Gastrocnemius medialis (tissue), 4 donors: ENCODE results near the gene CARM1. TPM values are rescaled to one million over a fixed set of nuclear protein-coding genes. Genes with fewer than 3 reads are reported as not detected.

Experiments
- ATAC-seq, 2 donors: fragments of 150-250 bp; one replicate each; pipeline ENCODE4 v1.9.1; 2016
- DNase-seq, 2 donors: peaks; one replicate each; pipeline ENCODE4 v3.0.0-alpha.2; 2019
- H3K27ac ChIP-seq, 4 donors: fragments of 200-600 bp; sonication (generic); 1 replicate in 1 of 4; 2 replicates in 3 of 4; pipeline ENCODE4 v1.5.1; 2016 to 2018; ENCODE audit warnings: mild to moderate bottlenecking in 2 of 4, moderate library complexity in 1 of 4
- H3K27me3 ChIP-seq, 3 donors: fragments of 200-600 bp; sonication (generic) in 2 of 3; 1 replicate in 1 of 3; 2 replicates in 2 of 3; pipeline versions ENCODE4 v1.5.1 to v1.6.0; 2016 to 2019; ENCODE audit warnings: mild to moderate bottlenecking in 1 of 3, moderate library complexity in 1 of 3
- H3K36me3 ChIP-seq, 2 donors: fragments of 200-600 bp; sonication (generic) in 1 of 2; one replicate each; pipeline ENCODE4 v1.5.1; 2017 to 2018
- H3K4me1 ChIP-seq, 2 donors: fragments of 200-600 bp; sonication (generic) in 1 of 2; one replicate each; pipeline ENCODE4 v1.5.1; 2016 to 2017; ENCODE audit warnings: mild to moderate bottlenecking in 2 of 2
- H3K4me3 ChIP-seq, 4 donors: fragments of 200-600 bp; sonication (generic) in 3 of 4; 1 replicate in 1 of 4; 2 replicates in 3 of 4; pipeline ENCODE4 v1.5.1; 2016 to 2019; ENCODE audit warnings: mild to moderate bottlenecking in 2 of 4
- H3K9me3 ChIP-seq, 3 donors: fragments of 200-600 bp; sonication (generic) in 2 of 3; 1 replicate in 1 of 3; 2 replicates in 2 of 3; pipeline ENCODE4 v1.5.1; 2016 to 2019
- POLR2A ChIP-seq, 2 donors: fragments of 450-650 bp; IDR thresholded peaks; one replicate each; pipeline ENCODE4 v1.6.1; 2017; ENCODE audit warnings: antibody characterized with exemption in 2 of 2, mild to moderate bottlenecking in 2 of 2, moderate library complexity in 2 of 2
- in situ Hi-C, 4 donors: fragments of 200-750 bp; cut with MboI; loops; one replicate each; pipeline versions ENCODE4 v1.15.0 to v1.8.0; 2017; ENCODE audit warnings: low sequenced_read_pairs in 4 of 4
- intact Hi-C: fragments of 100-400 bp; cut with DNase I; formaldehyde crosslinking; loops from one replicate; pipeline ENCODE4 v1.15.1; 2023; ENCODE audit warnings: low total_unique reads
- total RNA-seq, 4 donors: library from RNA; depleted of rRNA; stranded (reverse); fragments of >200 nt; gene quantifications; one replicate each; pipeline versions ENCODE4 v1.1.0 to v1.2.3, GENCODE V29; 2016
- TF ChIP-seq, protein P1 (sequence below), 5 experiments: fragments of 450-650 bp in 3 of 5; fragments of 200-600 bp in 2 of 5; sonication (generic) in 2 of 5; IDR thresholded peaks in 4 of 5; conservative IDR thresholded peaks in 1 of 5; 1 replicate in 4 of 5; 2 replicates in 1 of 5; pipeline ENCODE4 v1.5.1; 2016 to 2019; ENCODE audit warnings: antibody characterized with exemption in 5 of 5, mild to moderate bottlenecking in 3 of 5, moderate library complexity in 3 of 5

CARM1 gene
- total RNA-seq, 4 donors from 2014 or later: 31.2 to 58.5 (median 53.0) TPM

DNA sequence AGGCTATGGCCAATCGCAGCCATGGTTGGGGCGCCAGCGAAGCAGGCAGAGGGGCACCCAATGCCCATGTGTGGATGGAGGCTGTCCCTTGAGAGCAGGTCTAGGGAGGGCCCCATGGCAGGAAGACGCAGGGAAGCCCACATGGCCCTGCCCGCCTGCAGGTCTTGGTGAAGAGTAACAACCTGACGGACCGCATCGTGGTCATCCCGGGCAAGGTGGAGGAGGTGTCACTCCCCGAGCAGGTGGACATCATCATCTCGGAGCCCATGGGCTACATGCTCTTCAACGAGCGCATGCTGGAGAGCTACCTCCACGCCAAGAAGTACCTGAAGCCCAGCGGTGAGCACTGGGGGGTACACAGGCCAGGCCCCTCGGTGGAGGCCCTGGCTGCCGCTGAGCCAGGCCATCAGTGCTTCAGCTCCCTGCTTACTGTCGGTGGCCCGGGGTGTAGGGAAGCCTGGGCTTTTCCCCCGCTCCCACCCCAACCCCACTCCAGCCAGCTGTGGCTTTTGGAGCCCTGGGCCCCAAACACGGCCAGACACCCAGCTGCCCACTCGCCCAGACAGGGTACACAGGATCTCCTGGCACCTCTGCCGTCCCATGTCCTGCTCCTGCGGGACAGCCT lies 42.5 kb downstream of the CARM1 start:
- Histone ChIP-seq H3K4me3 (no peak overlapping the region), H3K36me3 (peaks cover 0 to 42% of the 10 kb centered on the region in 2 donors), H3K27ac (peak overlapping the region in 2 of 4 donors; percentile 53 to 90), H3K4me1 (peaks cover 21 to 22% of the 10 kb centered on the region in 2 donors), H3K9me3 (no peaks in the 10 kb centered on the region), H3K27me3 (no peaks in the 10 kb centered on the region)
- ATAC-seq (no peak), DNase-seq (no peak)
- in situ Hi-C loops: no loop called here
- TF ChIP-seq POLR2A (IDR thresholded peaks at IDR 0.05): no peak
- intact Hi-C loops: loop anchor here (5.0 kb wide), 1 partner anchor 42 kb away; the partner anchor contains the start of gene CARM1

DNA sequence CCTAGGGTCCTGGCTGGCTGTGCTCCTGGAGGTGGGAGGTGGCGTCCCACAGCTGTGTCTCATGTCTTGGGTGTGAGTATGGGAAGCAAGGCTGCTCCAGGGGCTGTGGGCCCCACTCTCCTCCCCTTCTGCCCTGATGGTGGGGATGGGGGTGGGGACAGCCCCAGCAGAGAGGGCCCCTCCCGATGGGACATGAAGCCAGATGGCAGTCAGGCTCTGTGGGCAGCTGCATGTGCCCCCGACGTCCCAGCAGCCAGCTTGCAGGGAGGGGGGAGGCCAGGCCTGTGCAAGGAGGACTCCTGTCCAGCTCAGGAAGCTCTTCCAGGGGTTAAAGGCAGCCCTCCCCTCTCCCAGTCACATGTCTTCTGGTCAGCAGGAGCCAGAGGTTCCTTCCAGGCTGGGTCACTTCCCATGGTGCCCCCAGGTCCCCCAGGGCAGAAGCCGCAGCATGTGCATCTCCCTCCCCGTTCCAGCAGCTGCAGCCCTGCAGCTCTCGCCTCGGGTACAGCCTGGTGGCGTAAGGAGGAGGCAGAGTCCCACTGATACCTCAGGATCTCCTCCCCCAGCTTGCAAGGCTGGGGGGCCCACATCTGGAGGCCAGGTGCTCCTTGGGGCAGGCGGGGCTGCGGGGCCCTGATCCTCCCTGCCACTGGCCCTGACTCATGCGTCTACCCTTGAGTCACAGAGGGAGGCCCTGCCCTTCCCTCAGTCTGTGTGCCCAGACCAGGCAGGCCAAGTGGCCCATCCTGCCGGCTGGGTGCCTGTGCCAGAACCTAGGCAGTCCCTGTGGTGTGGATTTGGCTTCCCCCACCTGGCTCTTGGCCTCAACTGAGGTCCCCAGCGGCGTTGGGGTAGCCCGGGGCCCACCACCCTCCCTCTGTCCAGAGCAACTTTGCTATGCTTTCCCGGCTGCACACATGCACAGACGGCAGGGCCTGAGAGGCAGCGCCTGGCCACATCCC lies 44.1 kb downstream of the CARM1 start:
- intact Hi-C loops (no loop called here), in situ Hi-C loops (no loop called here)
- Histone ChIP-seq H3K27me3 (no peaks in the 10 kb centered on the region), H3K9me3 (no peaks in the 10 kb centered on the region), H3K4me3 (no peak overlapping the region), H3K27ac (peak overlapping the region; percentile 19 to 90 (median 43)), H3K36me3 (peaks cover 0 to 35% of the 10 kb centered on the region in 2 donors), H3K4me1 (peaks cover 21 to 27% of the 10 kb centered on the region in 2 donors)
- ATAC-seq: peak; percentile 27 to 45
- peak in 1 of 2 donors; percentile 72 for DNase-seq
- TF ChIP-seq, protein P1, sequence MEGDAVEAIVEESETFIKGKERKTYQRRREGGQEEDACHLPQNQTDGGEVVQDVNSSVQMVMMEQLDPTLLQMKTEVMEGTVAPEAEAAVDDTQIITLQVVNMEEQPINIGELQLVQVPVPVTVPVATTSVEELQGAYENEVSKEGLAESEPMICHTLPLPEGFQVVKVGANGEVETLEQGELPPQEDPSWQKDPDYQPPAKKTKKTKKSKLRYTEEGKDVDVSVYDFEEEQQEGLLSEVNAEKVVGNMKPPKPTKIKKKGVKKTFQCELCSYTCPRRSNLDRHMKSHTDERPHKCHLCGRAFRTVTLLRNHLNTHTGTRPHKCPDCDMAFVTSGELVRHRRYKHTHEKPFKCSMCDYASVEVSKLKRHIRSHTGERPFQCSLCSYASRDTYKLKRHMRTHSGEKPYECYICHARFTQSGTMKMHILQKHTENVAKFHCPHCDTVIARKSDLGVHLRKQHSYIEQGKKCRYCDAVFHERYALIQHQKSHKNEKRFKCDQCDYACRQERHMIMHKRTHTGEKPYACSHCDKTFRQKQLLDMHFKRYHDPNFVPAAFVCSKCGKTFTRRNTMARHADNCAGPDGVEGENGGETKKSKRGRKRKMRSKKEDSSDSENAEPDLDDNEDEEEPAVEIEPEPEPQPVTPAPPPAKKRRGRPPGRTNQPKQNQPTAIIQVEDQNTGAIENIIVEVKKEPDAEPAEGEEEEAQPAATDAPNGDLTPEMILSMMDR (IDR thresholded peaks at IDR 0.05 in 4 of 5, conservative IDR thresholded peaks at IDR 0.05 in 1 of 5): no peak
- no peak for TF ChIP-seq POLR2A (IDR thresholded peaks at IDR 0.05)

GRCh38 chr19:10916602-10917001 lies 45.2 kb downstream of the CARM1 start:
- in situ Hi-C loops (no loop called here), intact Hi-C loops (no loop called here)
- H3K4me3 ChIP-seq: no peak overlapping the region
- no peak for DNase-seq
- TF ChIP-seq, protein P1 (IDR thresholded peaks at IDR 0.05 in 4 of 5, conservative IDR thresholded peaks at IDR 0.05 in 1 of 5): no peak
- no peak for TF ChIP-seq POLR2A (IDR thresholded peaks at IDR 0.05)
- no peaks in the 10 kb centered on the region for H3K9me3 ChIP-seq
- peaks cover 0 to 46% of the 10 kb centered on the region in 2 donors for H3K36me3 ChIP-seq
- ATAC-seq: no peak
- H3K27me3 ChIP-seq: no peaks in the 10 kb centered on the region
- H3K4me1 ChIP-seq: peaks cover 20 to 24% of the 10 kb centered on the region in 2 donors
- peak overlapping the region in 1 of 4 donors; percentile 90 for H3K27ac ChIP-seq

DNA sequence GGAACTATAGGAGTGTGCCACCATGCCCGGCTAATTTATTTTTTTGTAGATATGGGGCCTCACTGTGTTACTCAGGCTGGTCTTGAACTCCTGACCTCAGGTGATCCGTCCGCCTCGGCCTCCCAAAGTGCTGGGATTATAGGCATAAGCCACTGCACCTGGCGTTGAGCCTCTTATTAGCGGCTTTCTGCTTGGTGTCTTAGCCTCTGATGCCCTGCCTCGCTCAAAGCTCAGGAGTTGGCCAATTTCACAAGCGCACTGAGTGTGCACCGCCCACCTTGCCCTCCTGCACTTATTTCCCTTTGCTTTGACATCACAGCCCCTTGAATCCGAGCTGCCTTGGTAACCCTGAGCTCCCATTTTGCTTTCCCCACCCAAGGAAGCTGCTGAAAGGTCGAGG lies 47.0 kb downstream of the CARM1 start:
- Histone ChIP-seq H3K27ac (peak overlapping the region; percentile 19 to 84 (median 68)), H3K4me3 (no peak overlapping the region), H3K4me1 (peaks cover 21 to 26% of the 10 kb centered on the region in 2 donors), H3K27me3 (no peaks in the 10 kb centered on the region), H3K9me3 (no peaks in the 10 kb centered on the region), H3K36me3 (peaks cover 0 to 58% of the 10 kb centered on the region in 2 donors)
- TF ChIP-seq, protein P1 (IDR thresholded peaks at IDR 0.05 in 4 of 5, conservative IDR thresholded peaks at IDR 0.05 in 1 of 5): no peak
- no peak for TF ChIP-seq POLR2A (IDR thresholded peaks at IDR 0.05)
- in situ Hi-C loops: no loop called here
- ATAC-seq: no peak
- intact Hi-C loops: no loop called here
- DNase-seq: no peak
